ENCODE results near the gene GRIN1.

The GRIN1 gene

DNA sequence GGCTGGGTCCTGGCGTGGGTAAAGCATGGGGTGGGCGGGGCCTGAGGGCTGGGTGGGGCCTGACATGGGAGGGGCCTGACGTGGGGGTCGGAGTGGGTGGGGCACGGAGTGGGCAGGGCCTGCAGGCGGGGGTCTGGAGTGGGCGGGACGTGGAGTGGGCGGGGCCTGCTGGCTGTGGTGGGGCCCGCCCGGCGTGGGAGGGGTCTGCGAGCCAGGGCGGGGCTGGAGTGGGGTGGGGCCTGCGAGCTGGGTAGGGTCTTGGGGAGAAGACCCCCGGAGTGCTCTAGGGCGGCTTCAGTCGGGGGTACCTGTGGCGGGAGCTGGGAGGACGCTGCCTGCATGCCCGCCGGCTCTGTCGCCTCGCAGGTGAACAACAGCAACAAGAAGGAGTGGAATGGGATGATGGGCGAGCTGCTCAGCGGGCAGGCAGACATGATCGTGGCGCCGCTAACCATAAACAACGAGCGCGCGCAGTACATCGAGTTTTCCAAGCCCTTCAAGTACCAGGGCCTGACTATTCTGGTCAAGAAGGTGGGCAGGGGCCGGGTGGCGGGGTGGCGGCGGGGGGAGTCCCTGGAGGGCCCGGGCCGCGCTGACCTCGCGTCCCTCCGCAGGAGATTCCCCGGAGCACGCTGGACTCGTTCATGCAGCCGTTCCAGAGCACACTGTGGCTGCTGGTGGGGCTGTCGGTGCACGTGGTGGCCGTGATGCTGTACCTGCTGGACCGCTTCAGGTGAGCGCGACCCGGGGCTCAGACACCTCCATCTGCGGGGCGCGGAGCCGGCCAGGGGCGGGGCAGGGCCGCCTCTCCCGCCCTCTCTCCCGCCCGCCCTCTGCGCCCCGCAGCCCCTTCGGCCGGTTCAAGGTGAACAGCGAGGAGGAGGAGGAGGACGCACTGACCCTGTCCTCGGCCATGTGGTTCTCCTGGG lies 22.9 kb downstream of the GRIN1 start:
- Histone ChIP-seq H4K20me1 (ENCODE audit: insufficient read depth, low read length, poor library complexity, severe bottlenecking) (no peaks in the 10 kb centered on the region), H3K36me3 (ENCODE audit: insufficient read depth, low read length) (no peaks in the 10 kb centered on the region), H3K79me2 (ENCODE audit: insufficient read depth, low read length) (no peaks in the 10 kb centered on the region), H3K4me2 (ENCODE audit: low read depth, low read length, poor library complexity, severe bottlenecking) (no peak overlapping the region), H3K4me1 (ENCODE audit: insufficient read depth, low read length, poor library complexity, severe bottlenecking) (peaks cover 28% of the 10 kb centered on the region), H3K27me3 (ENCODE audit: insufficient read depth, low read length, poor library complexity, severe bottlenecking) (no peaks in the 10 kb centered on the region), H3K4me3 (ENCODE audit: low read length, poor library complexity, severe bottlenecking) (no peak overlapping the region), H3F3A (ENCODE audit: low read depth) (no peaks in the 10 kb centered on the region), H3K9ac (ENCODE audit: low read depth, low read length, poor library complexity, severe bottlenecking) (no peak overlapping the region), H3K9me3 (ENCODE audit: insufficient read depth, low read depth, low read length) (no peaks in the 10 kb centered on the region), H3K9me2 (replicated peaks; ENCODE audit: low read depth, low read length) (no peaks in the 10 kb centered on the region), H2AFZ (ENCODE audit: low read length) (no peak overlapping the region)
- TF ChIP-seq, protein P1, sequence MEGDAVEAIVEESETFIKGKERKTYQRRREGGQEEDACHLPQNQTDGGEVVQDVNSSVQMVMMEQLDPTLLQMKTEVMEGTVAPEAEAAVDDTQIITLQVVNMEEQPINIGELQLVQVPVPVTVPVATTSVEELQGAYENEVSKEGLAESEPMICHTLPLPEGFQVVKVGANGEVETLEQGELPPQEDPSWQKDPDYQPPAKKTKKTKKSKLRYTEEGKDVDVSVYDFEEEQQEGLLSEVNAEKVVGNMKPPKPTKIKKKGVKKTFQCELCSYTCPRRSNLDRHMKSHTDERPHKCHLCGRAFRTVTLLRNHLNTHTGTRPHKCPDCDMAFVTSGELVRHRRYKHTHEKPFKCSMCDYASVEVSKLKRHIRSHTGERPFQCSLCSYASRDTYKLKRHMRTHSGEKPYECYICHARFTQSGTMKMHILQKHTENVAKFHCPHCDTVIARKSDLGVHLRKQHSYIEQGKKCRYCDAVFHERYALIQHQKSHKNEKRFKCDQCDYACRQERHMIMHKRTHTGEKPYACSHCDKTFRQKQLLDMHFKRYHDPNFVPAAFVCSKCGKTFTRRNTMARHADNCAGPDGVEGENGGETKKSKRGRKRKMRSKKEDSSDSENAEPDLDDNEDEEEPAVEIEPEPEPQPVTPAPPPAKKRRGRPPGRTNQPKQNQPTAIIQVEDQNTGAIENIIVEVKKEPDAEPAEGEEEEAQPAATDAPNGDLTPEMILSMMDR (conservative IDR thresholded peaks at IDR 0.05; ENCODE audit: low read length) = no peak
- no peak for TF ChIP-seq EZH2phosphoT487 (IDR thresholded peaks at IDR 0.05; ENCODE audit: borderline replicate concordance)

DNA sequence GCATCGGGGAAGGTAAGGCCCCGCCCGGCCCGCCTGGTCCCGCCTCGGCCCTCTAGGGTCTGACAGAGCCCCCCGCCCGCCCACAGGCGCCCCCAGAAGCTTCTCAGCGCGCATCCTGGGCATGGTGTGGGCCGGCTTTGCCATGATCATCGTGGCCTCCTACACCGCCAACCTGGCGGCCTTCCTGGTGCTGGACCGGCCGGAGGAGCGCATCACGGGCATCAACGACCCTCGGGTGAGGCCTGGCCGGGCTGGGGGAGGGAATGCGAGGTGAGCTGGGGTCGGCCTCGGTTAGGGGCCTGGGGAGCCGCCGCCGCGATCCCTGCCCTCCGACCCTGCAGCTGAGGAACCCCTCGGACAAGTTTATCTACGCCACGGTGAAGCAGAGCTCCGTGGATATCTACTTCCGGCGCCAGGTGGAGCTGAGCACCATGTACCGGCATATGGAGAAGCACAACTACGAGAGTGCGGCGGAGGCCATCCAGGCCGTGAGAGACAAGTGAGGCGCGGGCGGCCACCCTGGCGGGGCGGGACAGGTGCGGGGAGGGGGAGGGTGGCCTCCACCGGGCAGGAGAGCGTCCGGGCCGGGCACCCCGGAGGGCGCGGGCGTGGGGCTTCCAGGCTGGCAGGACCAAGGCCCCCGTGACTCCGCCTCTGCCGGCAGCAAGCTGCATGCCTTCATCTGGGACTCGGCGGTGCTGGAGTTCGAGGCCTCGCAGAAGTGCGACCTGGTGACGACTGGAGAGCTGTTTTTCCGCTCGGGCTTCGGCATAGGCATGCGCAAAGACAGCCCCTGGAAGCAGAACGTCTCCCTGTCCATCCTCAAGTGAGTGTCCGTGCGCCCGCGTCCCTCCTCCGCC lies 23.8 kb downstream of the GRIN1 start:
- no peaks in the 10 kb centered on the region for H3F3A ChIP-seq (ENCODE audit: low read depth)
- no peaks in the 10 kb centered on the region for H3K9me3 ChIP-seq (ENCODE audit: insufficient read depth, low read depth, low read length)
- TF ChIP-seq, protein P1 (conservative IDR thresholded peaks at IDR 0.05; ENCODE audit: low read length) = no peak
- no peak for TF ChIP-seq EZH2phosphoT487 (IDR thresholded peaks at IDR 0.05; ENCODE audit: borderline replicate concordance)
- H3K4me3 ChIP-seq (ENCODE audit: low read length, poor library complexity, severe bottlenecking) = no peak overlapping the region
- no peaks in the 10 kb centered on the region for H3K9me2 ChIP-seq (replicated peaks; ENCODE audit: low read depth, low read length)
- H3K36me3 ChIP-seq (ENCODE audit: insufficient read depth, low read length) = no peaks in the 10 kb centered on the region
- H3K4me1 ChIP-seq (ENCODE audit: insufficient read depth, low read length, poor library complexity, severe bottlenecking) = peaks cover 23% of the 10 kb centered on the region
- H3K79me2 ChIP-seq (ENCODE audit: insufficient read depth, low read length) = no peaks in the 10 kb centered on the region
- peaks cover 3% of the 10 kb centered on the region for H3K27me3 ChIP-seq (ENCODE audit: insufficient read depth, low read length, poor library complexity, severe bottlenecking)
- no peak overlapping the region for H3K9ac ChIP-seq (ENCODE audit: low read depth, low read length, poor library complexity, severe bottlenecking)
- H2AFZ ChIP-seq (ENCODE audit: low read length) = no peak overlapping the region
- H3K4me2 ChIP-seq (ENCODE audit: low read depth, low read length, poor library complexity, severe bottlenecking) = no peak overlapping the region
- no peaks in the 10 kb centered on the region for H4K20me1 ChIP-seq (ENCODE audit: insufficient read depth, low read length, poor library complexity, severe bottlenecking)

DNA sequence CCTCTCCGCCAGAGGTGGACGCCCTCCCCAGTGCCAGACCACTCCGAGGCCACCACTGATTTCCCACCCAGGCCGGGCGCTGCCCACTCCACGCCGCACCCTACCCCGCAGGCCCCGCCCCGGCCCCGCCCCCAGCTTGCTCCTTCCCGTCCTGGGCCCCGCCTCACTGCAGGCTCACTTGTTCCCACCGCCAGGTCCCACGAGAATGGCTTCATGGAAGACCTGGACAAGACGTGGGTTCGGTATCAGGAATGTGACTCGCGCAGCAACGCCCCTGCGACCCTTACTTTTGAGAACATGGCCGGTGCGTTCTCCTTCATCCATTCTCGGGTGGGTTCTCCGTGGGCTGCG lies 24.4 kb downstream of the GRIN1 start:
- Histone ChIP-seq H2AFZ (ENCODE audit: low read length) (no peak overlapping the region), H3K36me3 (ENCODE audit: insufficient read depth, low read length) (no peaks in the 10 kb centered on the region), H4K20me1 (ENCODE audit: insufficient read depth, low read length, poor library complexity, severe bottlenecking) (no peaks in the 10 kb centered on the region), H3K4me3 (ENCODE audit: low read length, poor library complexity, severe bottlenecking) (no peak overlapping the region), H3K4me1 (ENCODE audit: insufficient read depth, low read length, poor library complexity, severe bottlenecking) (peaks cover 17% of the 10 kb centered on the region), H3K9me3 (ENCODE audit: insufficient read depth, low read depth, low read length) (no peaks in the 10 kb centered on the region), H3K9ac (ENCODE audit: low read depth, low read length, poor library complexity, severe bottlenecking) (no peak overlapping the region), H3F3A (ENCODE audit: low read depth) (no peaks in the 10 kb centered on the region), H3K27me3 (ENCODE audit: insufficient read depth, low read length, poor library complexity, severe bottlenecking) (peaks cover 8% of the 10 kb centered on the region), H3K9me2 (replicated peaks; ENCODE audit: low read depth, low read length) (no peaks in the 10 kb centered on the region), H3K4me2 (ENCODE audit: low read depth, low read length, poor library complexity, severe bottlenecking) (no peak overlapping the region), H3K79me2 (ENCODE audit: insufficient read depth, low read length) (no peaks in the 10 kb centered on the region)
- TF ChIP-seq EZH2phosphoT487 (IDR thresholded peaks at IDR 0.05; ENCODE audit: borderline replicate concordance) = no peak
- TF ChIP-seq, protein P1 (conservative IDR thresholded peaks at IDR 0.05; ENCODE audit: low read length) = no peak
